HG03025 (cell line): ENCODE data around the gene FTO.

Experiments used
- ATAC-seq: cut with Tn5 transposase; IDR thresholded peaks from one replicate; pipeline ENCODE4 v1.9.1; 2021; ENCODE audit warnings: mild to moderate bottlenecking, moderate library complexity; ENCODE audit not compliant: unreplicated experiment, low FRiP score

Gene FTO

GRCh38 chr16:53985861-53986260 is 281.9 kb downstream of the FTO start:
- ATAC-seq, result no peak

GRCh38 chr16:53986793-53987192 is 282.8 kb downstream of the FTO start:
- ATAC-seq, result no peak

GRCh38 chr16:53988136-53988535 is 284.2 kb downstream of the FTO start:
- ATAC-seq, result no peak

DNA sequence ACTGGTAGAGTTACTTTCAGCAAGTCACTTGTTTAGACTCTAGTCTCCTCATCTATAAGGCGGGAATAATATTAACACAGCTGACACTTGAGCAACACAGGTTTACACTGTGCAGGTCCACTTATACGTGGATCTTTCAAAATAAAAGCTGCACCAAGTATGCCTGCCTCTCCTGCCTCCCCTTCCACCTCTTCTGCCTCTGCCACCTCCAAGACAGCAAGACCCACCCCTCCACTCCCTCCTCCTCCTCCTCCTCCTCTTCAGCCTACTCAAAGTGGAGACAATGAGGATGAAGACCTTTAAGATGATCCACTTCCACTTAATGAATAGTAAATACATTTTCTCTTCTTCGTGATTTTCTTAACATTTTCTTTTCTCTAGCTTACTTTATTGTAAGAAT is 285.6 kb downstream of the FTO start:
- ATAC-seq, result no peak

GRCh38 chr16:53991754-53992378 is 287.9 kb downstream of the FTO start:
- ATAC-seq, result no peak

DNA sequence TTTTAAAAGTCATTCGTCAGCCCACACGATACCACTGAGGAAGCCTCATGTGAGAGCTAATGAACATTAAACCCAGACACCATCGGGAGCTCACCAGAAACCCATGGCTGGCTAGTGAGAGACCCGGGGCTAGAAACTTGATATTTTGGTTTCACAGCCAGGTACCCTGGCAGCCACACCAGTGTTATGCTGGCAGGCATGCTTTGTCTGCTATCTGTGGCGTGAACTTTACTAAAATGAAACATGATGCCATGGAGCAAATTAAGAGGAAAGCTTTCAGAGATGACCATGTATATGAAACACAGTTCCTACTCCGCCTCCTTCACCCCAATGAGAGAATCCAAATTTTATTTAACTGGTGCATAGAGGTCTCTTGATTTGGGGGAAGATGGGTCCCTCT is 291.4 kb downstream of the FTO start:
- no peak for ATAC-seq

DNA sequence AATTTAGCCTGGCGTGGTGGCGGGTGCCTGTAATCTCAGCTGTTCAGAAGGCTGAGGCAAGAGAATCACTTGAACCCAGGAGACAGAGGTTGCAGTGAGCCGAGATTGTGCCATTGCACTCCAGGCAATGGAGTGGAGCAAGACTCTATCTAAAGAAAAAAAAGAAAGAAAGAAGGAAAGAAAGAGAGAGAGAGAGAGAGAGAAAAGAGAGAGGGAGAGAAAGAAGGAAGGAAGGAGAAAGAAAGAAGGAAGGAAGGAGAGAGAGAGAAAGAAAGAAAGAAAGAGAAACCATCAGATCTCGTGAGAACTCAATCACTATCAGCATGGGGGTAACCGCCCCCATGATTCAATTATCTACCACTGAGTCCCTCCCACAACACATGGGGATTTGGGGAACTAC is 293.0 kb downstream of the FTO start:
- no peak for ATAC-seq

GRCh38 chr16:53998024-53998810 is 294.3 kb downstream of the FTO start:
- ATAC-seq, result no peak

GRCh38 chr16:53998966-53999522 is 295.1 kb downstream of the FTO start:
- ATAC-seq, result no peak

DNA sequence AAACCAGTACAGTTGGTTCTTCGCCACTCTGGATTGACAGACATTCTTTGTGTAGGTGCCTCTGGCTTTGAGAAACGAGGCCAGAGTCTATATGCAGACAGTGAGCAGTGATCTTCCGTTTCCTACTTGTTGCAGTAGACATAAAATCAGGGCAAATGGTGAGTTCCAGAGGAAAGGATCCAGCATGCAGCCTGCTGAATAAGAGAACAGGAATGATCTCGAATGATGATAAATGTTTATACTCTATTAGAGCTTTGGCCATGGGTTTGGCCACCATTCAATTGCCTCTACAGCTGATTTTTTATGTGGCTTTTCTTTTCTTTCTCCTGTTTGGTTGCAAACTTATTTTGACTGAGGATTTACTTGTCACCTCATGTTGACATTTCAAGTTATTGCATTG is 295.9 kb downstream of the FTO start:
- ATAC-seq, result no peak

- no peak for ATAC-seq
Measured at GRCh38 chr16:54000361-54000760, 296.4 kb downstream of the FTO start.

DNA sequence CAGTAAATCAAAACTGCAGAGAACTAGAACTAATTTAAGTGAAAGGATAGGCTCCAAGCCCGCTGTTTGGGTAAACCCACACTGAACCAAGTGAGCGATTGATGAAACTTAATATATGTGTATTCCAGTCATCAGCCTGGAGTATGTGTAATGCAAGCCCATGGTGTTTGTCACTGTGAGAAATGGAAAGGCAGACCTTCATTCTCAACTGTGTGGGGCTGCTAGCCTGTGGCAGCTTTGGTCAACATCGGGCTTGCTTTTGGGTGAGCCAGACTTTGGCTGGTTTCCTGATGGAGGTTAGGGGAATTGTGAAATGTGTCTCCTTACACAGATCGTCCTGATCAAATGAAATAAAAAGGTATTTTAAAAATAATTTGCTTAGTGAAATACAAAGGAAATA is 302.7 kb downstream of the FTO start:
- ATAC-seq, result no peak

- ATAC-seq, result no peak
Measured at GRCh38 chr16:54007504-54007903, 303.5 kb downstream of the FTO start.

DNA sequence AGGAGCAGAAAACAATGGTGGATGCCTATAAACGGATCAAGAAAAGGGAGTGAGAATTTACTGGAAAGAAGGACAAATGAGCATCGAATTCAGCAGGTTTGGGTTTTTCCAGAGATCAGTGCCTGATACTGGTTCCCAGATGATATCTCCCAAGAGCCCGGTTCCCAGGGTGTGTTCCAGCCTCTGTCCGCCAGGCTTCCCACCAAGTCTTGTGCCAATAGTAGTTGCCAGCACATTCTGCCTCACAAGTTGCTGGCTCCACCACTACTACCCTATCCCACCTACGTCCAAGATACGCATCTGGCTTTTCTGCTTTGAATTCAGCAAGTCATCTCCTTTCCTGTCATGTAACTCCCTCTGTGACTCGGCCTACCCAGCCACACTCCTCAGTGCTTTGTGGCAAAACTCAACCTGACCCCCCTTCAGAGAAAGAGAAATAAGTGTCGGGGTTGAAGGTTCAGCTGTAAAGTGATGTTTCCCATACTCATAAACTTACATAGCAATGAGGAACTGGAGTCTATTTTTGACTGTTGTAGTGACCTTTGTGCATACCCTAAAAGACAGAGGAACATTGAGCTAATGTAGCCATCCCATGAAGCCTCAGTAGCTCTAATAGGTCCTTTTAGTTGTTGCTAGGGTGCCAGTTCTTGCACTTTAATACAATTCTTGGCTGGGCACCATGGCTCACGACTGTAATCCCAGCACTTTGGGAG is 305.7 kb downstream of the FTO start:
- ATAC-seq, result no peak

GRCh38 chr16:54015147-54015546 is 311.2 kb downstream of the FTO start:
- ATAC-seq, result no peak

- ATAC-seq, result no peak
Measured at GRCh38 chr16:54022362-54022761, 318.4 kb downstream of the FTO start.

GRCh38 chr16:54026456-54026855 is 322.5 kb downstream of the FTO start:
- ATAC-seq, result no peak

DNA sequence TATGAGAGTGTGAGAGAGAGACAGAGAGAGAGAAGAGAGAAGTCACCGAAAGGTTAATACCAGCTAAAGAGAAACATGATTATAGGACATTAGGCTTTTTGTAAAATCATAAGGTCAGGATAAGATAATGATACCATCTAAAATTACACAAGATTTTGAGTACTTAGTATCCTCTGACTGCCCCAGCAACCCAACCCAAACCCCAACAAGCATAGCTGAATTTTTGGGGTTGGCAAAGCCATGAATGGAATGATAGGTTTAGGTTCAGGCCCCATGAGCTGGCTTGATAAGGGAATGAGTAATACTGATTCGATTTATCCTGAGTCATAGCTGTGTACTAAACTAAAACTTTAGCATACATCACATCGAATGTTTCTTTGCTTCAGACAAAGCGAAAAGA is 323.1 kb downstream of the FTO start:
- no peak for ATAC-seq

DNA sequence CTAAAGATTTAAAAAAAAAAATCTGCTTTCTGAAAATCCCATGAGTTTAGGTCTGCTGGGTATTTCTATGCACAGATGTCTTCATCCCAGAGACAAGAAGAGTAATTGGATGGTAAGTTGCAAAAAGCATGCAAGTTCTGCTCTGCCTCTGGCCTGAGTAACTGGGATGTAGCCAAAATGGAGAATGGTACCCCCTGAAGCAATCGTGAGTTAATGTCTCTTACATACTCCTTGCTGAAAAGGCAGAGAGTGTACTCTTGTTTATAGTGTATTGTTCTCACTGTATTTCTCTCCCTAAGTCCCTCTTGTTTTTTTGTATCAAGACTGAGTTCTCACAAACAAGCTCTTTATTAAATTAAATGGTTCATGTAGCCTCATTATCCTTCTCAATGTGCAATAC is 323.6 kb downstream of the FTO start:
- no peak for ATAC-seq

DNA sequence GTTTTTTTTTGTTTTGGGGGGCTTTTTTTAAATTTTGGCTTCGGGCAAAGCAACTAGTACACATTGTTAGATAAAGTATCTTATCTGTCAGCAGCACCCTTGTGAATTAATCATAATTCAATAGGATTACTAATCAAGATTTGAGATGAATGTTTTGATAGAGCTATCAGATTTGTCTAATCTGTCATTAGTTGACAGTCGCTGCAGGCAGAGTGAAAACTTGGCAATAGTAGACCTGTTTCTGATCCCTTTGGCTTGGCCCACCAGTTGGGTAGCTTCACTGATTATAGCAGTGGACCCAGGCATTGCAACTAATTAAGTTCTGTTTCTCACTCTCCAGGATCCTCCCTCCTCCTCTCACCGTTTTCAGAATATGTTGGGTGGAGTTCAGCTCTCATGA is 324.0 kb downstream of the FTO start:
- no peak for ATAC-seq

DNA sequence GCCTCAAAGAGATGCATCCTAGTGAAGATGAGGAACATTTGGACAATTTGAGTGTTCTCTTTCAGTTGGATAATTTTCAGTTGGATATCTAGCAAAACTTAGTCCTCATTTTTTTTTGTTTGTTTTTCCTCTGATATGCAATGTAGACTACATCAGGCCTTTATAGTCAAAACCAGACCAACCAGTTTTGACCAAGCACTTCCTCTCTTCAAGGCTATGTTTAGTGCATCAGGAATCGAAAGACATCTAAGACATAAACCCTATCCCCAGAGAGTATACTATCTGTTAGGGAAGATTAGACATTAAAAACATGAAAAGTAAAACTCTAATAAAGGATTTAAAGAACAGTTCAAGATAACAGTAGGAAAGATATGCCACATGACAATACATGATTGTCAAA is 326.5 kb downstream of the FTO start:
- ATAC-seq, result no peak
